Measurements from ENCODE around the gene NAV2.
"Not testable (repeated sequence)": the region's sequence is repeated elsewhere in the genome, so short reads cannot be mapped to it uniquely, and the experiment has no call there.

NAV2 gene

GRCh38 chr11:20066013-20066782 is 353.6 kb downstream of the NAV2 start:
- DNase-seq (ENCODE audit: extremely low read depth in 1 of 2, low read depth in 1 of 2), result no peak

GRCh38 chr11:20066783-20067156 is 354.1 kb downstream of the NAV2 start:
- no peak for DNase-seq (ENCODE audit: extremely low read depth in 1 of 2, low read depth in 1 of 2)

- no peak for DNase-seq (ENCODE audit: extremely low read depth in 1 of 2, low read depth in 1 of 2)
Observed at GRCh38 chr11:20067665-20068064, 355.0 kb downstream of the NAV2 start.

GRCh38 chr11:20068691-20069090 is 356.1 kb downstream of the NAV2 start:
- DNase-seq (ENCODE audit: extremely low read depth in 1 of 2, low read depth in 1 of 2), result no peak

GRCh38 chr11:20070459-20070858 is 357.8 kb downstream of the NAV2 start:
- DNase-seq (ENCODE audit: extremely low read depth in 1 of 2, low read depth in 1 of 2), result no peak

- no peak for DNase-seq (ENCODE audit: extremely low read depth in 1 of 2, low read depth in 1 of 2)
Observed at GRCh38 chr11:20075627-20076026, 363.0 kb downstream of the NAV2 start.

- no peak for DNase-seq (ENCODE audit: extremely low read depth in 1 of 2, low read depth in 1 of 2)
Observed at GRCh38 chr11:20078846-20079245, 366.2 kb downstream of the NAV2 start.

- DNase-seq (ENCODE audit: extremely low read depth in 1 of 2, low read depth in 1 of 2), result no peak
Observed at GRCh38 chr11:20080032-20080685, 367.5 kb downstream of the NAV2 start.

GRCh38 chr11:20081336-20081735 is 368.7 kb downstream of the NAV2 start:
- no peak for DNase-seq (ENCODE audit: extremely low read depth in 1 of 2, low read depth in 1 of 2)

- DNase-seq (ENCODE audit: extremely low read depth in 1 of 2, low read depth in 1 of 2), result not testable (repeated sequence)
Observed at GRCh38 chr11:20083877-20084276, 371.2 kb downstream of the NAV2 start.

GRCh38 chr11:20084921-20085814 is 372.5 kb downstream of the NAV2 start:
- DNase-seq (ENCODE audit: extremely low read depth in 1 of 2, low read depth in 1 of 2), result no peak

- no peak for DNase-seq (ENCODE audit: extremely low read depth in 1 of 2, low read depth in 1 of 2)
Observed at GRCh38 chr11:20085918-20086317, 373.3 kb downstream of the NAV2 start.

GRCh38 chr11:20087118-20087521 is 374.5 kb downstream of the NAV2 start:
- no peak for DNase-seq (ENCODE audit: extremely low read depth in 1 of 2, low read depth in 1 of 2)

- no peak for DNase-seq (ENCODE audit: extremely low read depth in 1 of 2, low read depth in 1 of 2)
Observed at GRCh38 chr11:20088397-20089225, 376.0 kb downstream of the NAV2 start.

- no peak for DNase-seq (ENCODE audit: extremely low read depth in 1 of 2, low read depth in 1 of 2)
Observed at GRCh38 chr11:20089367-20089766, 376.7 kb downstream of the NAV2 start.

- DNase-seq (ENCODE audit: extremely low read depth in 1 of 2, low read depth in 1 of 2), result no peak
Observed at GRCh38 chr11:20089796-20090653, 377.4 kb downstream of the NAV2 start.

GRCh38 chr11:20090654-20091374 is 378.2 kb downstream of the NAV2 start:
- DNase-seq (ENCODE audit: extremely low read depth in 1 of 2, low read depth in 1 of 2), result no peak

GRCh38 chr11:20093775-20094174 is 381.1 kb downstream of the NAV2 start:
- no peak for DNase-seq (ENCODE audit: extremely low read depth in 1 of 2, low read depth in 1 of 2)

- DNase-seq (ENCODE audit: extremely low read depth in 1 of 2, low read depth in 1 of 2), result no peak
Observed at GRCh38 chr11:20095189-20095588, 382.6 kb downstream of the NAV2 start.

All from stimulated activated CD8-positive, alpha-beta memory T cell treated with anti-CD3 and anti-CD28 coated beads, Interleukin-7, amount 100 ng/mL, for 48 hours (primary cell).